Heart left ventricle (tissue), 16 donors: ENCODE data around the gene LHFPL2. TPM values are rescaled to one million over a fixed set of nuclear protein-coding genes. Genes with fewer than 3 reads are reported as not detected.

ENCODE experiments used
- ATAC-seq, 4 donors: fragments of 200-7000 bp; cut with Tn5 transposase; one replicate each; pipeline ENCODE4 v1.9.1; 2020 to 2022; ENCODE audit warnings: moderate library complexity in 4 of 4, mild to moderate bottlenecking in 3 of 4, moderate number of reproducible peaks in 1 of 4
- DNase-seq, 5 donors: peaks; one replicate each; pipeline ENCODE4 v3.0.0-alpha.2; 2020
- H3K27ac ChIP-seq, 12 donors: fragments of 200-600 bp; sonication (generic) in 4 of 12; one replicate each; pipeline versions ENCODE4 v1.5.0 to v1.8.0; 2016 to 2022; ENCODE audit warnings: mild to moderate bottlenecking in 2 of 12
- H3K27me3 ChIP-seq, 9 donors: fragments of 200-600 bp; sonication (generic) in 2 of 9; one replicate each; pipeline versions ENCODE4 v1.5.1 to v1.8.0; 2016 to 2022; ENCODE audit warnings: mild to moderate bottlenecking in 3 of 9
- H3K36me3 ChIP-seq, 9 donors: fragments of 200-600 bp; sonication (generic) in 2 of 9; one replicate each; pipeline versions ENCODE4 v1.5.0 to v1.8.0; 2018 to 2022; ENCODE audit warnings: mild to moderate bottlenecking in 2 of 9
- H3K4me1 ChIP-seq, 12 donors: fragments of 200-600 bp; sonication (generic) in 4 of 12; one replicate each; pipeline versions ENCODE4 v1.5.0 to v1.8.0; 2016 to 2022; ENCODE audit warnings: mild to moderate bottlenecking in 3 of 12
- H3K4me3 ChIP-seq, 12 donors: fragments of 200-600 bp; sonication (generic) in 4 of 12; one replicate each; pipeline versions ENCODE4 v1.5.0 to v1.8.0; 2017 to 2022; ENCODE audit warnings: mild to moderate bottlenecking in 9 of 12, moderate library complexity in 4 of 12
- H3K9me3 ChIP-seq, 12 donors: fragments of 200-600 bp; sonication (generic) in 4 of 12; one replicate each; pipeline versions ENCODE4 v1.5.0 to v1.8.0; 2016 to 2022; ENCODE audit warnings: mild to moderate bottlenecking in 1 of 12
- CTCF ChIP-seq, 12 donors: fragments of 200-600 bp; sonication (generic) in 4 of 12; IDR thresholded peaks; one replicate each; pipeline versions ENCODE4 v1.5.0 to v1.8.0; 2018 to 2022; ENCODE audit warnings: antibody characterized with exemption in 12 of 12, mild to moderate bottlenecking in 5 of 12
- POLR2A ChIP-seq, 2 donors: fragments of 450-650 bp; IDR thresholded peaks; one replicate each; pipeline ENCODE4 v1.6.1; 2017; ENCODE audit warnings: antibody characterized with exemption in 2 of 2, mild to moderate bottlenecking in 2 of 2, moderate library complexity in 2 of 2
- WGBS, 4 donors: extraction: QIAGEN DNeasy Blood & Tissue Kit in 2 of 4; methylation state at CpG; one replicate each; pipeline versions ENCODE4 v1.1.5 to v1.1.7; 2013 to 2018; 5-methylcytosine and 5-hydroxymethylcytosine counted together
- intact Hi-C, 10 donors: fragments of 100-400 bp; cut with DNase I; formaldehyde crosslinking; loops; one replicate each; pipeline versions ENCODE4 v1.11.1 to v1.14.2; 2022
- polyA plus RNA-seq, 2 donors: library from polyadenylated mRNA; stranded (reverse); fragments of 200-250 nt; gene quantifications; one replicate each; pipeline ENCODE4 v1.2.3, GENCODE V29; 2013
- total RNA-seq, 9 donors: library from RNA; depleted of rRNA in 2 of 9; stranded (reverse); fragments of >200 nt in 2 of 9; fragmentation: NEBNext Ultra II Directional in 3 of 9; extraction: Animal tissue kit (Norgen Biotek cat#: 25700) in 3 of 9; gene quantifications; one replicate each; pipeline versions ENCODE4 v1.1.0 to v1.2.4, GENCODE V29; 2016 to 2023
- donor health status: ischemic (EF 13 %, LVEDD 7.1; RV severe dilation, severe dysfunction).
- donor health status: healthy with polysubstance abuse.
- donor health status: DM: no; HTN: yes; CAD: no.
- donor health status: DM: no; HTN: no; CAD: no.
- donor health status: ischemic (EF 25% LVEDD 6.9; RV normal size, moderate dysfunction).
- donor health status: ischemic (EF 25% LVEDD 5.7; RV mildly dilated, moderate dysfunction).
- donor health status: healthy.
- donor health status: DM: yes; HTN: yes; CAD: no.
- donor health status: ischemic (EF 35%, LVEDD 5.7; RV mildly dilated, moderate dysfunction).
- donor health status: nonischemic (EF 11% LVEDD 7.7; RV severe dilation, severe dysfunction).
- donor health status: DM: yes; HTN: yes; CAD: no.
- donor health status: PGD.
- donor health status: ischemic (EF 29% LVEDD 5.4; RV normal size, mild dysfunction).
- donor health status: nonischemic (EF 23%, LVEDD 6.1; RV moderate dilation, normal function).

LHFPL2 gene
- total and polyA plus RNA-seq, 11 donors, result 1.8 to 35.6 (median 10.1) TPM

GRCh38 chr5:78560000-78560855 is 88.3 kb downstream of the LHFPL2 start:
- DNase-seq, result no peak
- Histone ChIP-seq H3K27me3 (no peaks in the 10 kb centered on the region), H3K4me1 (peaks cover 0 to 12% (median 0%) of the 10 kb centered on the region in 12 donors), H3K4me3 (no peak overlapping the region), H3K9me3 (peaks cover 0 to 4% (median 0%) of the 10 kb centered on the region in 12 donors), H3K27ac (no peak overlapping the region), H3K36me3 (peaks cover 0 to 10% (median 0%) of the 10 kb centered on the region in 9 donors)
- WGBS, 4 donors, result 93 to 98% (median 96%) methylated on average over 6 of the region's 6 CpGs
- TF ChIP-seq POLR2A (IDR thresholded peaks at IDR 0.05), result no peak
- no peak for TF ChIP-seq CTCF (IDR thresholded peaks at IDR 0.05)
- intact Hi-C loops, result no loop called here
- ATAC-seq, result no peak

- TF ChIP-seq POLR2A (IDR thresholded peaks at IDR 0.05) (no peak), CTCF (IDR thresholded peaks at IDR 0.05) (no peak)
- peaks cover 0 to under 1% (median 0%) of the 10 kb centered on the region in 9 donors for H3K36me3 ChIP-seq
- no peaks in the 10 kb centered on the region for H3K27me3 ChIP-seq
- ATAC-seq, result no peak
- no peak overlapping the region for H3K27ac ChIP-seq
- intact Hi-C loops, result no loop called here
- WGBS, 4 donors, result 72 to 77% (median 74%) methylated on average over 5 of the region's 5 CpGs
- H3K4me3 ChIP-seq, result no peak overlapping the region
- H3K9me3 ChIP-seq, result no peaks in the 10 kb centered on the region
- DNase-seq, result no peak
- H3K4me1 ChIP-seq, result peaks cover 0 to 33% (median 12%) of the 10 kb centered on the region in 12 donors
These were observed 91.0 kb downstream of the LHFPL2 start for GRCh38 chr5:78557601-78558000.

- H3K36me3 ChIP-seq, result no peaks in the 10 kb centered on the region
- WGBS, 4 donors, result 57 to 82% (median 79%) methylated on average over 1 of the region's 1 CpG
- no peaks in the 10 kb centered on the region for H3K9me3 ChIP-seq
- H3K27ac ChIP-seq, result no peak overlapping the region
- no peaks in the 10 kb centered on the region for H3K27me3 ChIP-seq
- H3K4me3 ChIP-seq, result no peak overlapping the region
- DNase-seq (no peak), ATAC-seq (no peak)
- intact Hi-C loops, result no loop called here
- TF ChIP-seq CTCF (IDR thresholded peaks at IDR 0.05) (no peak), POLR2A (IDR thresholded peaks at IDR 0.05) (no peak)
- H3K4me1 ChIP-seq, result peaks cover 0 to 37% (median 12%) of the 10 kb centered on the region in 12 donors
These were observed 92.7 kb downstream of the LHFPL2 start for GRCh38 chr5:78555870-78556269.

- WGBS, 4 donors, result 52 to 69% (median 59%) methylated on average over 3 of the region's 3 CpGs
- no peaks in the 10 kb centered on the region for H3K27me3 ChIP-seq
- intact Hi-C loops, result no loop called here
- peaks cover 0 to 4% (median 0%) of the 10 kb centered on the region in 12 donors for H3K9me3 ChIP-seq
- H3K4me1 ChIP-seq, result peaks cover 0 to 37% (median 14%) of the 10 kb centered on the region in 12 donors
- TF ChIP-seq CTCF (IDR thresholded peaks at IDR 0.05) (no peak), POLR2A (IDR thresholded peaks at IDR 0.05) (no peak)
- no peak overlapping the region for H3K27ac ChIP-seq
- ATAC-seq, result peak in 1 of 4 donors; percentile 66
- H3K36me3 ChIP-seq, result no peaks in the 10 kb centered on the region
- no peak overlapping the region for H3K4me3 ChIP-seq
- DNase-seq, result no peak
These were observed 93.9 kb downstream of the LHFPL2 start for GRCh38 chr5:78554670-78555069.
